ENCODE data around the gene DLG2.

- TF ChIP-seq POLR2AphosphoS5 (IDR thresholded peaks at IDR 0.05; ENCODE audit: low read depth, low read length) (no peak), SIN3A (IDR thresholded peaks at IDR 0.05; ENCODE audit: borderline replicate concordance, insufficient read depth, low read length) (no peak)
Observed at GRCh38 chr11:84847842-84848241, 779.3 kb downstream of the DLG2 start.
